ENCODE results near the gene ME3.

ME3 gene

GRCh38 chr11:86514453-86514852 is 158.0 kb downstream of the ME3 start:
- DNase-seq (ENCODE audit: low spot score) = no peak

DNA sequence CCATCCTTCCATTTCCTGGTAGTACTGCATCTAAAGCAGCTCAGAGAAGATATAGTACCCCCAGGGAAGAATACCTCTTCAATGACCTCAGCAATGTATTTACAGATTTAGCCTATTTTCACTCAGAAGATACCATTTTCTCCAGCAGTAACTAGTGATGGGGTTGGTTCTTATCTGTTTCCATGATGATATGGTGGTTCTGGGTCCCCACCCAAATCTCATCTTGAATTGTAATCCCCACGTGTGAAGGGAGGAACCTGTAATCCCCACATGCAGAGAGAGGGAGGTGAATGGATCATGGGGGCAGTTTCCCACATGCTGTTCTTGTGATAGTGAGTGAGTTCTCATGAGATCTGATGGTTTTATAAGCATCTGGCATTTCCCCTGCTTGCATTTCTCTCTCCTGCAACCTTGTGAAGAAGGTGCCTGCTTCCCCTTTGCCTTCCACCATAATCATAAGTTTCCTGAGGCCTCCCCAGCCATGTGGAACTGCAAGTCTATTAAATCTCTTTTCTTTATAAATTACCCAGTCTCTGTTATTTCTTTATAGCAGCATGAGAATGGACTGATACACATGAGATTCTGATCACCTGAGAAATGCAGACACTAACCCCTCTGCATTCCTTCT is 158.6 kb downstream of the ME3 start:
- no peak for DNase-seq (ENCODE audit: low spot score)

- DNase-seq (ENCODE audit: low spot score) = no peak
Measured at GRCh38 chr11:86513138-86513537, 159.3 kb downstream of the ME3 start.

DNA sequence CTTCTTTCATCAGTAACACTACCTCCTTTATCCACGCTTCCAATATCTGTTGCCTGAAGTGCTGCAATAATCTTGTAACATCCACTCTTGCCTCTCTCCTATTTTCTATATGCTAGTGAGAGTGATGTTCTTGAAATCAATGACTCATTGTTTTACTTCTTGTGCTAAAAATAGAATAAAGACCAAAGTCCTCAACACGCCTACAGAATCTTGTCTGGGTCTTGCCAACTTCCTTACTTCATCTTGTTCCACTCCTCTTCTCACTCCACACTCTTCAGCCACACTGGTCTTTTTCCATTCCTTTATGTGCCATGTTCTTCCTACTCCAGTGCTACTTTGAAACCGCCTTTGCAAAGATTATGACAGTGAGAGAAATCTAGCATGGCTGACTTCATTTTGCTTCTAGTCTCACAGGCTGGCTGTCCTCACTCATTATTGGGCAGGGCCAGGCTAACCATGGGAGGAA is 161.3 kb downstream of the ME3 start:
- DNase-seq (ENCODE audit: low spot score) = no peak

DNA sequence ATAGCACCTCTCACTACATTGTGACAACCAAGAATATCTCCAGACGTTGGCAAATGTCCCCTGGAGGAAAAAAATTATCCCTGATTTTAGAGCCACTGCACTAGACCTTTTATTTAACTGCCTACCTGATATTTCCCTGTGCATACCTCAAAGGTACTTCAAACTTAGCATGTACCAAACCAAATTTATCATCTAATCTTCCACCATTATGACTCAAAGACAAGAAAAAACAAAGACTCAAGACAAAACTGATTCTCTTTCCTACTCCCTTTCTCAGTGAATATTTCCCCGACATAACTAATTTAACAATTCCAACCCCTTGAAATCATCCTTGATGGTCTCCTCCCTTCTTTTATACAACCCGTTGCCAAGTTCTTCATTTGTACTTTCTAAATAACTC is 161.7 kb downstream of the ME3 start:
- DNase-seq (ENCODE audit: low spot score) = no peak

DNA sequence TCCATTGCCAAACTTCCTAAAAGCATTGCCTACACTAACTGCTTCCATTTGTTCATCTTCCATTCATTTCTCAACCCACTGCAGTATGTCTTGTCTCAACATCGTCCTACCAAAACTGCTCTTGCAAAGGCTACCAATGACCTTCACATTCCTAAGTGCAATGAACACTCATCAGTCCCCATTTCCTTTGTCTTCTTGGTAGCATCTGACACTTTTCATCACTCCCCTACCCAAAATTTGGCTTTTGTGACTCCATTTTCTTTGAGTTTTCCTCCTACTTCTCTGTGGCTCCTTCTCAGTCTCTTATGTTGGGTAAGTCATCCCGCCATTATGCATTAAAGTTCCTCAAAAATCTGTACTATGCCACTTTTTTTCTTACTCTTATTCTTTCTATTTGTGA is 162.3 kb downstream of the ME3 start:
- no peak for DNase-seq (ENCODE audit: low spot score)

- no peak for DNase-seq (ENCODE audit: low spot score)
Measured at GRCh38 chr11:86509588-86509974, 162.8 kb downstream of the ME3 start.

DNA sequence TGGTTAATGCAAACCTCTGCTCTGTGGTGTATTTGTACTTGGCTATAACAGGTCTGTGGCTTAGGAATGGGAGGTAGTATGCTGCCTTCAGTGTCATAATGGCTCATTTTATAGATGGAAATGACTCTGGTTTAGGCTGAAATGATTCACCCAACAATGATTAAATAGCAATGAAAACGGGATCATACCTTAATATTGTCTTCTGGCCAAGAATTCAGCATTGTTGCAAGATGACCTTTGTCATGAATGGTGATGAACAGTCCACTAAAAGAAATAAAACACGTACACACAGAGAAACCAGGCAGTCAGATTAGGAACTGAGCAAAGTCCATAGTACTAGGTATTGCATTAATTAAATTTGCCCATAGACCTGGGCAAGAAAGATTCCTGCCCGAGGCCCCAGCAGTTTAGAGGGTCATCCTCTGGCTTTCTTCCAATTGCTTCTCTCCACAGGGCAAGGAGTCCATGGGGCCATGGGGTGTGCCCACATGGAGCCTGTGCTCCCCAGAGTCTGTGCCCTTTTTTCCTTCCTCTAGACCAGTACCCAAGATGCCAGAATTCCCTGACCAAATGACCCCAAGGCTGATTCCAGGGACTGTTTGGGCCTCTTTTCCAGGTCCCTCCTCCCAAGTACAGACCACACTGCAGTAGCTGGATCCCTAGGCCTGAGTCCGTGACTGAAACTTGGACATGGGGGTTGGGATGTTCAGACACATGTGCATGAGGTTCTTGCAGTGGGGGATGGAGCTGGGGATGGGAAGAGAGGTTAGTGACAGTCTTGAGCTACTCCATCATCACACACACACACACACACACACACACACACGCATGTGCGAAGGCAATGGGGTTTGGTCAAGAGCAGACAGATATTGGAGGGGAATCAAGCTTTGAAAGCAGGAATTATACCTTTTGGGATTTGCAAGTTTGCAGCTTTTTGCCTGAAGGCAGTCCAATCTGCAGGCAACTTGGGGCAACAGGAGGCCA is 163.5 kb downstream of the ME3 start:
- DNase-seq (ENCODE audit: low spot score) = no peak

DNA sequence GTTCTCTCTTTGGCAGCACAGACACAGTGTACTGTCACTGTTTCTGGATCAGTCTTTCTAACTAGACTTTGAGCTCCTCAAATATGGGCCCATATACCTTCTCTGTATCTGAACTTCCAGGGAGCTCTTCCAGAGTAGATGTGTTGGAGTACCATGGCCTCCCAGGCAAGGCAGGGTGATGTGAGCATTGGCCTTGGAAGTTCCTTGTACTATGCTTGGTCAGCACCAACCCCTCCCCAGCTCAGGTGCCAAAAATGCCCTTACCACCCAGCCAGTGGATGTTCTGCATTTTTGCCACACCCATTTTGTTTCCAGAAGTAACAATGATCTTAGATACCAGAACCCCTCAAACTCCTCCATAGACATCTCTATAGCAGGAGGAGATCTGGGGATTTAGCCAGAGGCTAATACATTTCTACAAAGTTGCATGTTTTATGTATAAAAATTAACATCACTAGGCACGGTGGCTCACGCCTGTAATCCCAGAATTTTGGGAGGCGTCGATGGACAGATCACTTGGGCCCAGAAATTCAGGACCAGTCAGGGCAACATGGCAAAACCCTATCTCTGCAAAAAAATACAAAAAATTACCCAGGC is 165.1 kb downstream of the ME3 start:
- DNase-seq (ENCODE audit: low spot score) = no peak

DNA sequence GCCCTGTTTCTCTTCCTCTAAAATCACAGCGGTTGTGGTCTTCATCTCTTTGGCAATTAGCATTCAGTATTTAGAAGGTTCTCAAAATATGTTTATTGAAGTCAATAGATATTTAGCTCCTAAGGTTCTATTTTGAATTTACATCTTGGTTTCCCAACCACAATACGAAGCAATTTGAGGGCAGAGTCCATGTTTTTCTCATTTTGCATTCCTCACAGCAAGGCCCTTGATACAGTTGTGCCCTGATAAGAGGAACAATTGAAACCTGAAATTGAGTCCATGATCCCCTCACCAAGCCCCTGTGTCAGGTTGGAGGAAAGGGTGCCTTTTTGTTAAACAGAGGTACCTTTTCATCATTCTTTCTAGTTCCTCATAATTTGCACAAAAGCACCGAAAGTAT is 166.2 kb downstream of the ME3 start:
- no peak for DNase-seq (ENCODE audit: low spot score)

DNA sequence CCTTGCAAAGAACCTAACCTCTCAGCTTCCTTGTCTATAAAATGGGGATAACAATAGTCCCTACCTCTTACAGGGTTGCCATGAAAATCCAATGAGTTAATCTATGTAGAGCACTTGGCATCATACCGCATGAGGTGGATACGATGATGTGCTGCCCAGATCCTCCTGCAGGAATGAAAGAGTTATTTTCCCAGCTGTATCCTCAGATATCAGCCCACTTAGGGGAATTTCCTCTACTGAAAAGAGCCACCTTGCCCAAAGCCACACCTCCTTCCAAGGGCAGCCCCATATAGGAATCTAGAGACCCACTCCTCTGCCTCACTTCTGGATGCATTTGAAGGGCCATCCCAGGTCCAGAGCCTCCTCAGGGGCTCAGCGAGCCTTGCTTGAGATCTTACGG is 169.3 kb downstream of the ME3 start:
- DNase-seq (ENCODE audit: low spot score) = no peak

- no peak for DNase-seq (ENCODE audit: low spot score)
Measured at GRCh38 chr11:86502137-86502642, 170.2 kb downstream of the ME3 start.

DNA sequence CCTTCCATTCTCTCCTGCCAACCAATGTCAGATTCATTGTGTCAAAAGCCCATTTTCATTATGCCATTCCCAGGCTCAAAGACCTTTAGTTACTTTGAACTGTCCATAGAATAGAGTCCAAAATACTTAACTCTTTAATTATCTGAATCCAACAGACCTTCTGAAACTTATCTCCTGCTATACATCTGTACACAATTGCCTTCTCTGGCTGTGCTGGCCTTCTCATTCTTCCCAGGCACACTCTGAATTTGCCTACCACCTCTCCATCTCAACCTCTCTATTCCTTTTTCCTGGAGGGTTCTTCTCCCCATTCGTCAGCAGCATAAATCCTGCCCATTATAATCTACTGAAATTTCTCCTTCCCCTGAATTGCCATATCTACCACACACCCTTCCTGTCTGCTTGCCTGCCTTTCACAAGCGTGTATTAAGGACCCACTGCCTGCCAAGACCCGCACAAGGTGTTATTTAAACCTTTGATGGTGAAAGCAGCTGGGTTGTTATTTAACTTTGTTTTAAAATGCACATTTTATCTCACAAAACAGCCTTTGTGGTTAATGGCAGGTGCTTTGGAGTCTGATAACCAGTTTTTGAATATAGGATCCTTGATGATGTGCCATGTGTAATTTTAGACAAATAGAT is 171.8 kb downstream of the ME3 start:
- DNase-seq (ENCODE audit: low spot score) = no peak

- DNase-seq (ENCODE audit: low spot score) = no peak
Measured at GRCh38 chr11:86499723-86500129, 172.7 kb downstream of the ME3 start.

GRCh38 chr11:86497836-86498235 is 174.6 kb downstream of the ME3 start:
- DNase-seq (ENCODE audit: low spot score) = no peak

DNA sequence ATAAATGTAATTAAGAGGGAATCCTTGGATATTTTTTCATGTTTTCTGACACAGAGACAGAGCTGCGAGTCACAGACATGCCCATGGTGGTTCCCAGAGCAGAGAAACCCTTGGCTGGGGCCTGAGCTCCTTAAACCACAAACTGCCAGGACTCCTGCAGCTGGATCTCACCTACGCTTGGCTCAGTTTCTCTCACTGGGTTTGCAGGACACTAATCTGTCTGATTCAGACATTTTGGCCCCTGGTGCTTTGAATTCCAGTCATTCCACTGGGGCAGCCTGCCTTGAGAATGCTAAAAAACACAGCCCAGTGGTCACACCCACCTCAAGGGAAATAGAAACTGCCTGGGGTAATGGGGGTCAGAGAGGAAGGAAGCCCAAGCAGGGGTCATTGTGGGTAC is 175.1 kb downstream of the ME3 start:
- DNase-seq (ENCODE audit: low spot score) = no peak

- DNase-seq (ENCODE audit: low spot score) = no peak
Measured at GRCh38 chr11:86495351-86495750, 177.1 kb downstream of the ME3 start.

GRCh38 chr11:86492370-86493010 is 179.9 kb downstream of the ME3 start:
- no peak for DNase-seq (ENCODE audit: low spot score)

- DNase-seq (ENCODE audit: low spot score) = no peak
Measured at GRCh38 chr11:86491027-86491426, 181.4 kb downstream of the ME3 start.

GRCh38 chr11:86490582-86490981 is 181.8 kb downstream of the ME3 start:
- no peak for DNase-seq (ENCODE audit: low spot score)

- no peak for DNase-seq (ENCODE audit: low spot score)
Measured at GRCh38 chr11:86489442-86489841, 183.0 kb downstream of the ME3 start.

DNA sequence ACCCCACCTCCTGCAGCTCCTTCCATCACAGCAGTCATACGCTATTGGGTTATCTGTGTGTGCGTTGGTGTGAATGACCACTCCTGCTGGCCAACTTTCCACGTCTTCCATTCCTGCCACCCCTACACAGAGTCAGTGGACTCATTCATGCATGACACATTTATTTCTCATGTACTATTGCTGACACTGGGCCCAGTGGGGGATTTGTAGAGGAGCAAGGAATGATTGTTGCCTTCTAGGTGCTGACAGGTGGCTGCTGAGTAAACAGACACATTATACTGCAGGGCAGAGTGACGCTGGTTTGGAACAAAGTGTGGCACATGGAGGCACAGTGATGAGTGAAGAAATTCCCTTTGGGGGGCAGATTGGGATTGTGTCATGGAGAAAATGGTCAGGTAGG is 183.9 kb downstream of the ME3 start:
- no peak for DNase-seq (ENCODE audit: low spot score)
